ENCODE data around the gene MICU1. TPM values are rescaled to one million over a fixed set of nuclear protein-coding genes. Genes with fewer than 3 reads are reported as not detected.
A peak's percentile ranks its signal among the peaks of the same experiment; 100 is the strongest.

The MICU1 gene
- total and polyA plus RNA-seq, 2 of the 13 experiments (the other 11 are each of a cell fraction or from before 2014, with no cell fraction given), result 32.5 to 56.1 TPM

GRCh38 chr10:72328829-72329204 lies 297.1 kb downstream of the MICU1 start:
- no TSS peak for BruUV-seq (replicated peaks)
- no peak for DNase-seq (ENCODE audit: low spot score)
- 34% methylated on average over 5 of the region's 5 CpGs for WGBS (ENCODE audit: low lambda C conversion rate)
- H4K20me1 ChIP-seq (ENCODE audit: insufficient read depth, low read length), result no peaks in the 10 kb centered on the region
- 0 out of 2 replicates have a peak, but pooled peaks have one; percentile 15 for TF ChIP-seq CSRNP1 (CRISPR knock-in tag; IDR thresholded peaks at IDR 0.05)
- TF ChIP-seq HNF4A (CRISPR knock-in tag; IDR thresholded peaks at IDR 0.05), result no peak
- H3K36me3 ChIP-seq (replicated peaks in 1 of 2; ENCODE audit: control insufficient read depth in 1 of 2, insufficient read depth in 2 of 2, low read length in 2 of 2), result no peaks in the 10 kb centered on the region
- H2AFZ ChIP-seq (ENCODE audit: low read length), result peak overlapping the region; percentile 84
- peak; percentile 3 for ATAC-seq
- ChIA-PET POLR2A (interaction anchor here (0.6 to 5.4 kb wide), 10 partner anchors 8 to 204 kb away, joined by 3 to 80 read pairs (median 3); partner anchors contain the start of genes ANAPC16, ASCC1 and DDIT4), CTCF (ENCODE audit: low intra/inter-chr PET ratio, low total read pairs) (interaction anchor here (0.7 to 2.0 kb wide), 4 partner anchors 12 to 202 kb away, joined by 3 to 12 read pairs (median 6); partner anchors contain the start of gene DDIT4)
- no peak overlapping the region for H3K27ac ChIP-seq (ENCODE audit: extremely low read length, insufficient read depth, low read length)
- peaks cover 90% of the 10 kb centered on the region for H3K4me1 ChIP-seq (ENCODE audit: insufficient read depth, low read length)
- in situ Hi-C loops (cut with HindIII; ENCODE audit: extremely low pct_ligation_motif_present, low pct_unique_long_range_greater_than_20kb), result loop anchor here (5.0 to 25.0 kb wide), 2 partner anchors 52 to 242 kb away; partner anchors contain the start of gene SPOCK2
- H3K9me3 ChIP-seq (ENCODE audit: low read length), result no peaks in the 10 kb centered on the region
- H3K9ac ChIP-seq (ENCODE audit: insufficient read depth, low read depth, low read length), result peak overlapping the region; percentile 19
- intact Hi-C loops (cut with micrococcal nuclease; ENCODE audit: unreplicated experiment), result loop anchor here (1.0 to 10.0 kb wide), 3 partner anchors 68 to 203 kb away; no protein-coding TSS in a partner anchor
- no peaks in the 10 kb centered on the region for H3K79me2 ChIP-seq (ENCODE audit: insufficient read depth, low read length)
- peak overlapping the region; percentile 39 to 71 (median 48); a peak in 5 of 6 replicates for H3K4me3 ChIP-seq (replicated peaks in 1 of 3; ENCODE audit: insufficient read depth in 1 of 3, low read depth in 2 of 3, low read length in 3 of 3)
- no peak for FAIRE-seq
- H3K4me2 ChIP-seq (ENCODE audit: low read depth, low read length), result peak overlapping the region; percentile 90
- no peaks in the 10 kb centered on the region for H3K27me3 ChIP-seq (ENCODE audit: control insufficient read depth in 1 of 2, insufficient read depth in 2 of 2, low read length in 2 of 2)

GRCh38 chr10:72328045-72328828 lies 297.6 kb downstream of the MICU1 start:
- peak overlapping the region; percentile 42 to 71 (median 48); a peak in 5 of 6 replicates for H3K4me3 ChIP-seq (replicated peaks in 1 of 3; ENCODE audit: insufficient read depth in 1 of 3, low read depth in 2 of 3, low read length in 3 of 3)
- CTCF ChIA-PET (ENCODE audit: low intra/inter-chr PET ratio, low total read pairs), result interaction anchor here (0.7 to 2.0 kb wide), 5 partner anchors 12 to 280 kb away, joined by 3 to 12 read pairs (median 4); partner anchors contain the start of gene DDIT4
- H3K27ac ChIP-seq (ENCODE audit: extremely low read length, insufficient read depth, low read length), result no peak overlapping the region
- H3K4me1 ChIP-seq (ENCODE audit: insufficient read depth, low read length), result peaks cover 90% of the 10 kb centered on the region
- FAIRE-seq, result peak; percentile 79
- intact Hi-C loops (cut with micrococcal nuclease; ENCODE audit: unreplicated experiment), result loop anchor here (1.0 to 10.0 kb wide), 3 partner anchors 67 to 202 kb away; no protein-coding TSS in a partner anchor
- peak overlapping the region; percentile 63 for H3K9ac ChIP-seq (ENCODE audit: insufficient read depth, low read depth, low read length)
- no peaks in the 10 kb centered on the region for H3K9me3 ChIP-seq (ENCODE audit: low read length)
- H4K20me1 ChIP-seq (ENCODE audit: insufficient read depth, low read length), result no peaks in the 10 kb centered on the region
- H3K4me2 ChIP-seq (ENCODE audit: low read depth, low read length), result peak overlapping the region; percentile 90
- DNase-seq (ENCODE audit: low spot score), result peak; percentile 71
- H3K36me3 ChIP-seq (replicated peaks in 1 of 2; ENCODE audit: control insufficient read depth in 1 of 2, insufficient read depth in 2 of 2, low read length in 2 of 2), result no peaks in the 10 kb centered on the region
- no peaks in the 10 kb centered on the region for H3K79me2 ChIP-seq (ENCODE audit: insufficient read depth, low read length)
- in situ Hi-C loops (cut with HindIII; ENCODE audit: extremely low pct_ligation_motif_present, low pct_unique_long_range_greater_than_20kb), result loop anchor here (5.0 to 25.0 kb wide), 2 partner anchors 51 to 241 kb away; partner anchors contain the start of gene SPOCK2
- peak overlapping the region; percentile 84 for H2AFZ ChIP-seq (ENCODE audit: low read length)
- BruUV-seq (replicated peaks), result no TSS peak
- POLR2A ChIA-PET, result interaction anchor here (0.6 to 5.4 kb wide), 9 partner anchors 7 to 203 kb away, joined by 3 to 80 read pairs (median 3); partner anchors contain the start of genes ANAPC16, ASCC1 and DDIT4
- peak; percentile 72 for ATAC-seq
- 3% methylated on average over 8 of the region's 14 CpGs for WGBS (ENCODE audit: low lambda C conversion rate)
- no peaks in the 10 kb centered on the region for H3K27me3 ChIP-seq (ENCODE audit: control insufficient read depth in 1 of 2, insufficient read depth in 2 of 2, low read length in 2 of 2)
- TF ChIP-seq ZNF547 (CRISPR knock-in tag; IDR thresholded peaks at IDR 0.05) (peak; percentile 77), ZNF510 (CRISPR knock-in tag; IDR thresholded peaks at IDR 0.05; ENCODE audit: low read depth) (peak; percentile 24; the same call in 1 of the 2 replicates), ARID5B (CRISPR knock-in tag; IDR thresholded peaks at IDR 0.05) (peak; percentile 48), ZSCAN22 (CRISPR knock-in tag; IDR thresholded peaks at IDR 0.05) (no peak), SRSF1 (optimal IDR thresholded peaks at IDR 0.05; ENCODE audit: low read depth, low read length) (no peak), ZNF274 (CRISPR knock-in tag; IDR thresholded peaks at IDR 0.05) (peak; percentile 68; the same call in 1 of the 2 replicates), TSC22D2 (CRISPR knock-in tag; IDR thresholded peaks at IDR 0.05; ENCODE audit: borderline replicate concordance) (0 out of 2 replicates have a peak, but pooled peaks have one; percentile 36), ZNF138 (CRISPR knock-in tag; IDR thresholded peaks at IDR 0.05; ENCODE audit: low read depth) (no peak)

Data from HepG2 (cell line).